PC-9 (cell line): Measurements from ENCODE around the gene CLIC1. TPM values are rescaled to one million over a fixed set of nuclear protein-coding genes. Genes with fewer than 3 reads are reported as not detected.

ENCODE experiments used
- BruUV-seq: library from RNA; stranded (reverse); fragments of 400-500 nt; replicated peaks from 2 replicates; lab custom pipeline; 2021; lab: Mats Ljungman, UMichigan
- CTCF ChIA-PET: fragments of 300-600 bp; sonication (Branson Sonifier 250); formaldehyde crosslinking; loops from one replicate; lab custom pipeline; 2022; ENCODE audit warnings: antibody characterized with exemption; lab: Charles Lee
- POLR2A ChIA-PET: fragments of 300-600 bp; sonication (Branson Sonifier 250); formaldehyde crosslinking; loops from one replicate; lab custom pipeline; 2022; ENCODE audit warnings: antibody characterized with exemption; ENCODE audit not compliant: unreplicated experiment; lab: Charles Lee
- DNase-seq, 2 experiments: peaks; one replicate each; pipeline versions ENCODE4 v3.0.0 to v3.0.0-alpha.2; 2015 to 2022; ENCODE audit warnings: mixed read lengths in 1 of 2
- H2AFZ ChIP-seq: fragments of 200-600 bp; sonication (generic); 2 replicates; pipeline ENCODE4 v1.8.1; 2017; ENCODE audit warnings: antibody characterized with exemption
- H3F3A ChIP-seq: fragments of 200-600 bp; sonication (generic); 2 replicates; pipeline ENCODE4 v1.8.1; 2017; ENCODE audit warnings: antibody characterized with exemption, mild to moderate bottlenecking, low read depth; ENCODE audit not compliant: insufficient read depth
- H3K27ac ChIP-seq: fragments of 200-600 bp; sonication (generic); 2 replicates; pipeline ENCODE4 v1.6.1; 2016; ENCODE audit warnings: mixed run types
- H3K27me3 ChIP-seq: fragments of 200-600 bp; sonication (generic); 2 replicates; pipeline ENCODE4 v1.6.1; 2016; ENCODE audit warnings: low read depth, mixed run types; ENCODE audit not compliant: insufficient read depth
- H3K36me3 ChIP-seq: fragments of 200-600 bp; sonication (generic); 2 replicates; pipeline ENCODE4 v1.6.1; 2016; ENCODE audit warnings: low read depth, mixed run types
- H3K4me1 ChIP-seq: fragments of 200-600 bp; sonication (generic); replicated peaks from 2 replicates; pipeline ENCODE4 v1.6.1; 2016; ENCODE audit warnings: mixed run types; ENCODE audit not compliant: insufficient read depth
- H3K4me2 ChIP-seq: fragments of 200-600 bp; sonication (generic); 2 replicates; pipeline ENCODE4 v1.6.1; 2017; ENCODE audit warnings: mixed run types
- H3K4me3 ChIP-seq: fragments of 200-600 bp; sonication (generic); 2 replicates; pipeline ENCODE4 v1.6.1; 2016; ENCODE audit warnings: mixed run types
- H3K79me2 ChIP-seq: fragments of 200-600 bp; sonication (generic); 2 replicates; pipeline ENCODE4 v1.6.1; 2017; ENCODE audit warnings: low read depth, mixed run types
- H3K9me2 ChIP-seq: fragments of 200-600 bp; sonication (generic); 2 replicates; pipeline ENCODE4 v1.8.1; 2017; ENCODE audit warnings: mild to moderate bottlenecking; ENCODE audit not compliant: insufficient read depth
- H3K9me3 ChIP-seq: fragments of 200-600 bp; sonication (generic); 2 replicates; pipeline ENCODE4 v1.8.1; 2016; ENCODE audit warnings: low read depth; ENCODE audit not compliant: insufficient read depth
- H4K20me1 ChIP-seq: fragments of 200-600 bp; sonication (generic); 2 replicates; pipeline ENCODE4 v1.8.1; 2017; ENCODE audit not compliant: insufficient read depth
- EZH2 ChIP-seq: fragments of 200-600 bp; sonication (generic); IDR thresholded peaks from 2 replicates; pipeline ENCODE4 v1.8.0; 2017; ENCODE audit warnings: antibody characterized with exemption, low read depth
- intact Hi-C: fragments of 100-400 bp; cut with micrococcal nuclease; formaldehyde crosslinking; loops from one replicate; pipeline ENCODE4 v1.10.0; 2022; ENCODE audit not compliant: unreplicated experiment
- total RNA-seq: library from RNA; stranded (reverse); gene quantifications from 2 replicates; pipeline ENCODE4 v1.2.3, GENCODE V29; 2021
- TF ChIP-seq, protein P1 (sequence below): fragments of 200-600 bp; sonication (generic); conservative IDR thresholded peaks from 2 replicates; pipeline ENCODE4 v1.6.1; 2017; ENCODE audit warnings: mixed run types, antibody characterized with exemption, mild to moderate bottlenecking, moderate library complexity

The CLIC1 gene
- total RNA-seq, 1 experiment from 2014 or later: 599 TPM

DNA sequence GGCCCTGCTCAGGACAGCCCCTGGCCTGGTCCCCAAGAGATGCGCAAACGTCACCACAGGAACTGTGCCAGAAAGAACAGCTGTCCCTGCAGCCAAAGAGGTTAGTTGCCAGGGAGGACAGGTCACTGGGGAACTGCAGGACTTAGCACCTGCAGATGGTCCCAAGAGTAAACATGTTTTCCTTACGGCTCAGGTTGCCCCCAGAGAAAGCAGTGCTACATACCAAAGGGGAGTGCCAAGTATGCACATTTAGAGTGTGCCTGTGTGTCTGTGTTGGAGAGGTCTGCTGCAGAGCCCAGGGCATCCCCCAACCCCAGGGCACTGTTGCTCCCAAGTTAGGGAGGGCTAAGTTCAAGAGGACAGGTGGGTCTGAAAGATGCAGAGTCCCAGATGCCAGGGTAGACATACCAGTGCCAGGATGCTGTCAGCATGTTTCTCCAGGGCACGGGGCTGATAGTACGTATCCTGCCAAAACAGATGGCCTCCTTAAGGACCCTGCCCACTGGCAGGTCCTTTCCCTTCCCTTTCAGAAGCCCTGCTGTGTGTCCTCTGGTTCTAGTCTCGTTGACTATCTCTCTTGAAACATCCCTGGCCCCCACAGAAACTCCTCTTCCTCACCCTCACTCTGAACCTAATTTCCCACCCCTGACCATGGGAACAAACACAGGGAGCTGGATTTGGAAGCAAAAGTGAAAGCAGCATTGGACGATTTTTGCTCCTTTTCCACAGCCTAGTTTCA, 34.5 kb downstream of the CLIC1 start:
- TF ChIP-seq, protein P1, sequence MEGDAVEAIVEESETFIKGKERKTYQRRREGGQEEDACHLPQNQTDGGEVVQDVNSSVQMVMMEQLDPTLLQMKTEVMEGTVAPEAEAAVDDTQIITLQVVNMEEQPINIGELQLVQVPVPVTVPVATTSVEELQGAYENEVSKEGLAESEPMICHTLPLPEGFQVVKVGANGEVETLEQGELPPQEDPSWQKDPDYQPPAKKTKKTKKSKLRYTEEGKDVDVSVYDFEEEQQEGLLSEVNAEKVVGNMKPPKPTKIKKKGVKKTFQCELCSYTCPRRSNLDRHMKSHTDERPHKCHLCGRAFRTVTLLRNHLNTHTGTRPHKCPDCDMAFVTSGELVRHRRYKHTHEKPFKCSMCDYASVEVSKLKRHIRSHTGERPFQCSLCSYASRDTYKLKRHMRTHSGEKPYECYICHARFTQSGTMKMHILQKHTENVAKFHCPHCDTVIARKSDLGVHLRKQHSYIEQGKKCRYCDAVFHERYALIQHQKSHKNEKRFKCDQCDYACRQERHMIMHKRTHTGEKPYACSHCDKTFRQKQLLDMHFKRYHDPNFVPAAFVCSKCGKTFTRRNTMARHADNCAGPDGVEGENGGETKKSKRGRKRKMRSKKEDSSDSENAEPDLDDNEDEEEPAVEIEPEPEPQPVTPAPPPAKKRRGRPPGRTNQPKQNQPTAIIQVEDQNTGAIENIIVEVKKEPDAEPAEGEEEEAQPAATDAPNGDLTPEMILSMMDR: no peak
- TF ChIP-seq EZH2: no peak
- Histone ChIP-seq H3F3A (no peaks in the 10 kb centered on the region), H3K36me3 (peaks cover 4% of the 10 kb centered on the region; the same call in 1 of the 2 replicates), H3K4me3 (peak overlapping the region; percentile 83), H3K9me2 (no peaks in the 10 kb centered on the region), H3K4me2 (peak overlapping the region; percentile 97), H3K79me2 (peaks cover 25% of the 10 kb centered on the region), H3K27me3 (no peaks in the 10 kb centered on the region), H2AFZ (peak overlapping the region; percentile 88), H3K27ac (peak overlapping the region; percentile 77; the same call in 1 of the 2 replicates), H3K4me1 (peaks cover 14% of the 10 kb centered on the region), H4K20me1 (no peaks in the 10 kb centered on the region; the same call in 1 of the 2 replicates), H3K9me3 (no peaks in the 10 kb centered on the region)
- CTCF ChIA-PET: interaction anchor here (0.6 kb wide), 1 partner anchor 156 kb away, joined by 3 read pairs; the partner anchor contains the start of gene ATP6V1G2
- intact Hi-C loops: loop anchor here (2.0 kb wide), 2 partner anchors 37 to 49 kb away; partner anchors contain the start of gene BAG6
- BruUV-seq: no TSS peak
- POLR2A ChIA-PET: interaction anchor here (0.5 to 0.7 kb wide), 3 partner anchors 37 to 125 kb away, joined by 4 to 7 read pairs (median 5); partner anchors contain the start of gene HSPA1B
- DNase-seq: no peak

DNA sequence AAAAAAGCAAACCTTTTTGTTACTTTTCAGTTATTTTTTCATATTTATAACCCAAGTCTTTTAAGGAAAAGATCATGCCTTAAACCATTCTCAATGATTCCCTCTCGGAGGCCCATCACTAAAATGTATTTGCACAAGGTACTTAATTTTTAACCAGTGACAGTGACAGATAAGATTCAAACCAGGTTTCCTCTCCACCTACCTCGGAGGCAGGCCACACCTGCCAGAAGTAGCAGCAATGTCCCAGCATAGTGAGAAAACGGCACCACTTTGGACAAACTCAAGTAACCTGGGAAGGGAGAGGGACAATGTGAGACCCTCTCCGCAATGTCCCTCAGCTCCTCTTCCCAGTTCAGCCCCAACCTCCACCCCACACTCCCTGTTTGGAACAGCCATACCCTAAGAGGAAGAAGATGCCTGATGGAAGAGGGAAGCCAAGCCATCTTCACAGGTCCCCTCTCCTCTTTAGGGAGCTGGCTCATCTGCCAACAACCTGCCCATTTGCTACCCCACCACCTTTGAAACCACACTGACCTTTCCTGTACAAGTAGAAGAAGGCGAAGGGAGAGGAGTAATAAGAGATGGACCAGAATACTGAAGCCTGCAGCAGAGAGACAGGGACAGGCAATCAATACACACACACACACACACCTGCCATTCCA, 35.5 kb downstream of the CLIC1 start:
- BruUV-seq: no TSS peak
- Histone ChIP-seq H3F3A (no peaks in the 10 kb centered on the region), H3K9me3 (no peaks in the 10 kb centered on the region), H3K9me2 (no peaks in the 10 kb centered on the region), H3K4me1 (peaks cover 14% of the 10 kb centered on the region), H3K36me3 (peaks cover 6% of the 10 kb centered on the region; the same call in 1 of the 2 replicates), H3K4me3 (no peak overlapping the region), H3K27me3 (no peaks in the 10 kb centered on the region), H3K4me2 (no peak overlapping the region), H3K27ac (no peak overlapping the region), H3K79me2 (peaks cover 25% of the 10 kb centered on the region), H4K20me1 (no peaks in the 10 kb centered on the region; the same call in 1 of the 2 replicates), H2AFZ (no peak overlapping the region)
- ChIA-PET CTCF (interaction anchor here (0.6 kb wide), 1 partner anchor 155 kb away, joined by 3 read pairs; the partner anchor contains the start of gene ATP6V1G2), POLR2A (no interaction called here)
- intact Hi-C loops: no loop called here
- no peak for TF ChIP-seq EZH2
- TF ChIP-seq, protein P1: no peak
- DNase-seq: no peak

DNA sequence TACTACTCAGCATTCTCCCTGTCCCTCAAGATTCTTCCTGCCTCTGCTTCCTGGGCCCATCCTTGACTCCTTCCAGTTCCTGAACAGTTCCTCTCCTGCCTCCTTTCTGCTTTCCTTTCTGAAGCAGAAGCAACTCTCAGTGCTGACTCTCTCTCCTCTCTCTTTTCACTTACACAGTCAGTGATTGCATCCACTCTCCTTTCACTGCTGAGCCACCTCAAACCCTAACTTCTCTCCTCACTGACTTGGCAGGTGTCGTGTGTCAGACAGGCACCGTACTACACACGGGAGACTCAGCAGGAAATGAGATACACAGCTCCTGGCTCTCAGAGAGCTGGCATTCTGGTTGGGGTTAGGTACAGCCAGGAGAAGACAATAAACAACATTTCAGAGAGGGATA, 38.8 kb downstream of the CLIC1 start:
- Histone ChIP-seq H3K9me3 (no peaks in the 10 kb centered on the region), H2AFZ (no peak overlapping the region), H3K36me3 (peaks cover 6% of the 10 kb centered on the region; the same call in 1 of the 2 replicates), H3K27me3 (no peaks in the 10 kb centered on the region), H3K79me2 (peaks cover 23% of the 10 kb centered on the region), H3K9me2 (no peaks in the 10 kb centered on the region), H3K4me1 (peaks cover 9% of the 10 kb centered on the region; the same call in 1 of the 2 replicates), H3K4me2 (no peak overlapping the region), H4K20me1 (no peaks in the 10 kb centered on the region; the same call in 1 of the 2 replicates), H3K4me3 (no peak overlapping the region), H3F3A (no peaks in the 10 kb centered on the region), H3K27ac (no peak overlapping the region)
- DNase-seq: no peak
- TF ChIP-seq, protein P1: no peak
- TF ChIP-seq EZH2: no peak
- ChIA-PET POLR2A (no interaction called here), CTCF (no interaction called here)
- BruUV-seq: no TSS peak
- intact Hi-C loops: no loop called here
